Ascending aorta (tissue), 2 donors: Measurements from ENCODE around the gene CLPTM1L. TPM values are rescaled to one million over a fixed set of nuclear protein-coding genes. Genes with fewer than 3 reads are reported as not detected.
A peak's percentile ranks its signal among the peaks of the same experiment; 100 is the strongest.

Experiments used
- DNase-seq, 2 donors: peaks; one replicate each; pipeline ENCODE4 v3.0.0-alpha.2; 2019; ENCODE audit warnings: low spot score in 2 of 2
- H3K27ac ChIP-seq, 2 donors: fragments of 200-600 bp; sonication (generic); one replicate each; pipeline ENCODE4 v1.5.1; 2016 to 2017; ENCODE audit warnings: mild to moderate bottlenecking in 1 of 2
- H3K27me3 ChIP-seq: fragments of 200-600 bp; sonication (generic); one replicate; pipeline ENCODE4 v1.5.1; 2017
- H3K36me3 ChIP-seq, 2 donors: fragments of 200-600 bp; sonication (generic); one replicate each; pipeline ENCODE4 v1.5.1; 2016
- H3K4me1 ChIP-seq, 2 donors: fragments of 200-600 bp; sonication (generic); one replicate each; pipeline ENCODE4 v1.5.1; 2016 to 2017; ENCODE audit warnings: mild to moderate bottlenecking in 1 of 2
- H3K4me3 ChIP-seq, 2 donors: fragments of 200-600 bp; sonication (generic); one replicate each; pipeline ENCODE4 v1.5.1; 2016 to 2017; ENCODE audit warnings: mild to moderate bottlenecking in 1 of 2
- H3K9me3 ChIP-seq, 2 donors: fragments of 200-600 bp; sonication (generic); one replicate each; pipeline ENCODE4 v1.5.1; 2016
- intact Hi-C: fragments of 100-400 bp; cut with DNase I; formaldehyde crosslinking; loops from one replicate; pipeline ENCODE4 v1.15.1; 2023
- total RNA-seq: library from RNA; depleted of rRNA; stranded (reverse); fragments of >200 nt; gene quantifications from one replicate; pipeline ENCODE4 v1.1.0, GENCODE V29; 2016
- TF ChIP-seq, protein P1 (sequence below), 3 experiments: fragments of 200-600 bp in 2 of 3; fragments of 450-650 bp in 1 of 3; sonication (generic) in 2 of 3; IDR thresholded peaks; one replicate each; pipeline ENCODE4 v1.5.1; 2016 to 2019; ENCODE audit warnings: antibody characterized with exemption in 3 of 3, mild to moderate bottlenecking in 1 of 3, moderate library complexity in 1 of 3

CLPTM1L gene
- total RNA-seq: 23.6 TPM

DNA sequence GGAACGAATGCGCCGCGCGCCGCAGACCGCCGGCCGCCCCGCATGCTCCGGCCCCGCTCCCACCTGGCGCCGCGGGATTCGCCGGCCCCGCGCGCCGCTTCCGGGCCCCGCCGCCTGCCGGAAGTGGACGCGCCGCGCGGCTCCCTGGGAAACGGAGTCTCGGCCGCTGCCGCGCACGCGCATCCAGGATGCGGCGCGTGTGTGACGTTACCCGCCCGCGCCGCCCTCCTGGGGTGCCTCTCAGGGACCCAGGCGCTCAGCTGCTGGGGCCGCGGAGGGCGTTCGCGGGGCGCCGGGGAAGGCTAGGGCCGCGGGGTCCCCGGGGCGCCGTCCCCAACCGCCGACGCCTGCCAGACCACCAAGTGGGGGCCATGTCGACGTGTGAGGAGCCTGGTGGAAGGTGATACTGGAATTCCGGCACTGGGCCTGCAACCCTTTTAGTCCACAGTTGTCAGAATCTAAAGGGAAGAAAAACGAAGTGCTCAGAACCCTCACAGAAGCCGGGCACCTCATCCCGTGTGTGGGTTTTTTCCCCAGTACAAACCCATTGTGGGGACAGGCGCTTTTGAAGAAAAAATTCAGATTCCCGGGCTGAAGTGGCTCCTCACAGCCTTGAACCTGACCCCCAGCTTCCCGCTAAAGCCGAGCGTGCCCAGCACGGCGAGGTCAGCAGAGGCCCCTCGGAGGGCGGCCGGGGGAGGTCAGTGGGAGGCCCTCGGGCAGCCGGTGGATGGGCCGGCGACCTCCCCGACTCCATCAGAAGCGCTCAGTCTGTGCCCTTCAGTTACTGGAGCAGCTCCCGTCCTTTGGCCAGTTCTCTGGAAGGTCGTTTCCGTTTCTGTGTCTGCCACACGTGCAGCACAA lies at the start of gene CLPTM1L:
Gene CLPTM1L, minus strand, starts transcription at position 125 of the 864 bp plus-strand sequence. CDS start 258 bp downstream, outside the sequence.
- H3K27ac ChIP-seq: peak within 1 kb of the TSS; percentile 79 to 88
- TF ChIP-seq, protein P1, sequence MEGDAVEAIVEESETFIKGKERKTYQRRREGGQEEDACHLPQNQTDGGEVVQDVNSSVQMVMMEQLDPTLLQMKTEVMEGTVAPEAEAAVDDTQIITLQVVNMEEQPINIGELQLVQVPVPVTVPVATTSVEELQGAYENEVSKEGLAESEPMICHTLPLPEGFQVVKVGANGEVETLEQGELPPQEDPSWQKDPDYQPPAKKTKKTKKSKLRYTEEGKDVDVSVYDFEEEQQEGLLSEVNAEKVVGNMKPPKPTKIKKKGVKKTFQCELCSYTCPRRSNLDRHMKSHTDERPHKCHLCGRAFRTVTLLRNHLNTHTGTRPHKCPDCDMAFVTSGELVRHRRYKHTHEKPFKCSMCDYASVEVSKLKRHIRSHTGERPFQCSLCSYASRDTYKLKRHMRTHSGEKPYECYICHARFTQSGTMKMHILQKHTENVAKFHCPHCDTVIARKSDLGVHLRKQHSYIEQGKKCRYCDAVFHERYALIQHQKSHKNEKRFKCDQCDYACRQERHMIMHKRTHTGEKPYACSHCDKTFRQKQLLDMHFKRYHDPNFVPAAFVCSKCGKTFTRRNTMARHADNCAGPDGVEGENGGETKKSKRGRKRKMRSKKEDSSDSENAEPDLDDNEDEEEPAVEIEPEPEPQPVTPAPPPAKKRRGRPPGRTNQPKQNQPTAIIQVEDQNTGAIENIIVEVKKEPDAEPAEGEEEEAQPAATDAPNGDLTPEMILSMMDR (IDR thresholded peaks at IDR 0.05): peak in 1 of 3 experiments; percentile 25
- H3K9me3 ChIP-seq: no peaks in the 10 kb centered on the region
- H3K27me3 ChIP-seq: no peaks in the 10 kb centered on the region
- DNase-seq: peak; percentile 37 to 92
- H3K4me1 ChIP-seq: peaks cover 2 to 17% of the 10 kb centered on the region in 2 donors
- H3K36me3 ChIP-seq: peaks cover 14 to 29% of the 10 kb centered on the region in 2 donors
- intact Hi-C loops: loop anchor here (2.0 to 5.0 kb wide), 6 partner anchors 177 to 1073 kb away; partner anchors contain the start of genes LPCAT1, MRPL36 and PDCD6
- H3K4me3 ChIP-seq: peak within 1 kb of the TSS; percentile 62 to 96

DNA sequence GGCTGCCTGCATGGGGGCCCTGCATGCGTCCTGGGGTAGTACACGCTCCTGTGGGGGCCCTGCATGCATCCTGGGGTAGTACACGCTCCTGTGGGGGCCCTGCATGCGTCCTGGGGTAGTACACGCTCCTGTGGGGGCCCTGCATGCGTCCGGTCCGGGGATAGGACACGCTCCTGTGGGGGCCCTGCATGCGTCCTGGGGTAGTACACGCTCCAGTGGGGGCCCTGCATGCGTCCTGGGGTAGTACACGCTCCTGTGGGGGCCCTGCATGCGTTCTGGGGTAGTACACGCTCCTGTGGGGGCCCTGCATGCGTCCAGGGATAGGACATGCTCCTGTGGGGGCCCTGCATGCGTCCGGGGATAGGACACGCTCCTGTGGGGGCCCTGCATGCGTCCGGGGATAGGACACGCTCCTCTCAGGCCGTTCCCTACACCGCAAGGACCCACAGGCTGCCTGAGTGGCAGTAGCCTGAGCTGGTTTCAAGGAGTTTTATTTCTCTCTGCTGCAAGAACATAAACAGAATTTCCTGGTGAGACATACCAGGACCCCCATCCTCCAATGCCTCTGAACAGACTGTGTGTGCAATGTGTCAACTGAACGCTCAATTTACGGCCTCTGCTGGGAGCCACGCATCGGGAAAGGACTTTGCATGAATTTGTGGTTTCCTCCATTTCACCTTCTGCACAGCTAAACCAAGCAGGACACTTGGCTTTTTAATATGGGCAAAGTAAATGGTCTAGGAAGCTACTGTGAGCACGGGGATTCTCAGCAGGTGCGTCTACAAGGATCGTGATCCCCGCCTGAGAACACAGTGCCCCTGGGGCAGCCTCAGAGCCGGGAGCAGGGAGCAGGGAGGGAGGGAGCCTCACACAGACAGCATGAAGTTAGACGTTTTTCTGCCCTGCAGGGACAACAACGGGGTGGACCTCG lies 48.9 kb upstream of the CLPTM1L start:
- Histone ChIP-seq H3K4me3 (no peak overlapping the region), H3K9me3 (no peaks in the 10 kb centered on the region), H3K27ac (no peak overlapping the region), H3K4me1 (no peaks in the 10 kb centered on the region), H3K36me3 (no peaks in the 10 kb centered on the region), H3K27me3 (no peaks in the 10 kb centered on the region)
- intact Hi-C loops: no loop called here
- no peak for DNase-seq
- TF ChIP-seq, protein P1 (IDR thresholded peaks at IDR 0.05): no peak

DNA sequence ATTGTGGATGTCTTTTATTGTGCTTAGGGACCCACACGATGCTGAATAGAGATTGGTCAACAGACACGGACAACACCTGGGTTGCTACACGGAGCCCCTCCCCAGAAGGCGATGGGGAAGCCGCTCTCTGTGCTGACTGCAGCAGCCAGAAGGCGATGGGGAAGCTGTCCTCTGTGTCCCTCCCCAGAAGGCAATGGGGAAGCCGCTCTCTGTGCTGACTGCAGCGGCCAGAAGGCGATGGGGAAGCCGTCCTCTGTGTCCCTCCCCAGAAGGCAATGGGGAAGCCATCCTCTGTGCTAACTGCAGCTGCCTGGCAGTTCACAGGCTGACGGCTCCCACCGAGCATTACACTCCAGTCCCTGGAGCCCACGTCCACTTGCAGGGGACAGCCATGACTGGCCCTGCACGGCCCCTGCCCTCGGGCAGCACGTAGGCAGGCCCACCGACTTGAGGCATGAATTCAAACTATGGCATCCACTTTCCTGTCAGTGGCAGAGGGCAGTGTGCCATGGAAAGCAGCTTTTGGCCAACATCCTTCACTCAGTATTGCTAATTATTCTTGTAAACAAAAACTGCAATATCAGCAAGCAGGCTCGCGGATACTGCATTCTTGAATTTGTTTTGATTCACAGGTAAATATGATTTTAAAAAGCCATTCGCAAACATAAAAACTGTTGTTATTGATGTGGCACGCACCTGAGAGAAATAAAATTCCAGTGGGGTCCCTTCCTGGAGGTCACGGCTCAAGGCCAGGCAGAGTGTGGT lies 48.1 kb upstream of the CLPTM1L start:
- Histone ChIP-seq H3K36me3 (no peaks in the 10 kb centered on the region), H3K27me3 (no peaks in the 10 kb centered on the region), H3K9me3 (no peaks in the 10 kb centered on the region), H3K4me1 (no peaks in the 10 kb centered on the region), H3K4me3 (no peak overlapping the region), H3K27ac (no peak overlapping the region)
- TF ChIP-seq, protein P1 (IDR thresholded peaks at IDR 0.05): no peak
- intact Hi-C loops: no loop called here
- no peak for DNase-seq

DNA sequence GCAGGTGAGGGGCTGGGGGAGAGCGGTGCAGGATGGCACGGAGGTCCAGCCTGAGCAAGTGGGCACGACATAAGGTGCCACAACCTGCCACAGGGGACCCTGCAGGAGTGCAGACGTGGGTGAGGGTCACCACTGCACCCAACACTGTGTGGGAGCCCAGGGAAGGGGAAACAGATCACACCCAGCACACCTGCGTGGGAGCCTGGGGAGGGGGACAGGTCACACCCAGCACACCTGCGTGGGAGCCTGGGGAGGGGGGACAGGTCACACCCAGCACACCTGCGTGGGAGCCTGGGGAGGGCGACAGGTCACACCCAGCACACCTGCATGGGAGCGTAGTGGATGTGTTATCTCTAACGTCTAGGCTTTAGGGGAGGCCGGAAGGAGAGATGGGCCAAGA lies 47.4 kb upstream of the CLPTM1L start:
- TF ChIP-seq, protein P1 (IDR thresholded peaks at IDR 0.05): no peak
- no peak overlapping the region for H3K4me3 ChIP-seq
- no peaks in the 10 kb centered on the region for H3K36me3 ChIP-seq
- H3K27me3 ChIP-seq: no peaks in the 10 kb centered on the region
- no peaks in the 10 kb centered on the region for H3K4me1 ChIP-seq
- intact Hi-C loops: no loop called here
- H3K27ac ChIP-seq: no peak overlapping the region
- no peaks in the 10 kb centered on the region for H3K9me3 ChIP-seq
- DNase-seq: no peak

DNA sequence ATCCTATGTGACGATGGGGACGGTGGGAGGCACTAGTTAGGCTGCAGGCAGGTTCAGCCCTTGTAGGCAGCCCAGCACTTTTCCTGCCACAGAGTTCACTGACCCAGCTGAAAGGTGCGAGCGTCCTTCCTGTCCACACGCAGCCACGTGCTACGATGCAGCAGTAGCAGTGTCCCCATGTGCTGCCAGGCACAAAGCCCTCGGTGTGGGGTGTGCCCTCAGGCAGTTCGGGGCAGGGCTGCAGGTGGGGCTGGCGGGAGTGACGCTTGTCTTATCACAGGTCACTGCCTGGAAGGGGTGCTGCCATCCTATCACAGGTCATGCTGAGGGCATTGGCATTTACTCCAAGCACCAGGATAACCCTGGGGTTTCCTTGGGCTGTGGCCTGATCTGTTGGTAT lies 46.8 kb upstream of the CLPTM1L start:
- Histone ChIP-seq H3K27ac (no peak overlapping the region), H3K9me3 (no peaks in the 10 kb centered on the region), H3K36me3 (no peaks in the 10 kb centered on the region), H3K4me3 (no peak overlapping the region), H3K4me1 (no peaks in the 10 kb centered on the region), H3K27me3 (no peaks in the 10 kb centered on the region)
- intact Hi-C loops: no loop called here
- TF ChIP-seq, protein P1 (IDR thresholded peaks at IDR 0.05): no peak
- no peak for DNase-seq
